GM04503 (cell line): ENCODE results near the gene ATXN7L2.

Source experiments
- DNase-seq: peaks from one replicate; pipeline ENCODE4 v3.0.0-alpha.2; 2012; ENCODE audit warnings: low read depth

Gene ATXN7L2

GRCh38 chr1:109497449-109498160, 13.9 kb downstream of the ATXN7L2 start:
- DNase-seq, result no peak

GRCh38 chr1:109498161-109498801, 14.6 kb downstream of the ATXN7L2 start:
- DNase-seq, result no peak

GRCh38 chr1:109499081-109499480, 15.4 kb downstream of the ATXN7L2 start:
- DNase-seq, result no peak

GRCh38 chr1:109499661-109500536, 16.2 kb downstream of the ATXN7L2 start:
- no peak for DNase-seq

- DNase-seq, result peak; percentile 82
These were observed 17.3 kb downstream of the ATXN7L2 start for GRCh38 chr1:109500941-109501381.

GRCh38 chr1:109501644-109502363, 18.1 kb downstream of the ATXN7L2 start:
- no peak for DNase-seq

- no peak for DNase-seq
These were observed 18.7 kb downstream of the ATXN7L2 start for GRCh38 chr1:109502364-109502851.

- DNase-seq, result no peak
These were observed 20.2 kb downstream of the ATXN7L2 start for GRCh38 chr1:109503935-109504334.

GRCh38 chr1:109504974-109505373, 21.3 kb downstream of the ATXN7L2 start:
- no peak for DNase-seq

GRCh38 chr1:109508001-109508872, 24.5 kb downstream of the ATXN7L2 start:
- DNase-seq, result no peak

GRCh38 chr1:109508873-109509175, 25.1 kb downstream of the ATXN7L2 start:
- DNase-seq, result no peak

- DNase-seq, result no peak
These were observed 25.8 kb downstream of the ATXN7L2 start, which contains the start of gene AMIGO1 for GRCh38 chr1:109509176-109510134. Gene AMIGO1 (minus strand): TSS chr1:109509727. CDS start chr1:109508912, 815 bp downstream.

- no peak for DNase-seq
These were observed 29.5 kb downstream of the ATXN7L2 start for GRCh38 chr1:109513110-109513710.

- DNase-seq, result no peak
These were observed 31.1 kb downstream of the ATXN7L2 start for GRCh38 chr1:109514846-109515245.

- no peak for DNase-seq
These were observed 33.2 kb downstream of the ATXN7L2 start for GRCh38 chr1:109516872-109517271.

GRCh38 chr1:109517337-109517736, 33.6 kb downstream of the ATXN7L2 start:
- DNase-seq, result no peak

GRCh38 chr1:109521002-109521951, 37.6 kb downstream of the ATXN7L2 start:
- DNase-seq, result no peak

- DNase-seq, result no peak
These were observed 38.3 kb downstream of the ATXN7L2 start for GRCh38 chr1:109522026-109522425.
